WTC11 (cell line): Measurements from ENCODE around the gene METRN.

Experiments
- GABPB1 ChIP-seq: sonication (generic); formaldehyde crosslinking; IDR thresholded peaks from 2 replicates; pipeline ENCODE4 v1.8.1; 2023; ENCODE audit warnings: mild to moderate bottlenecking, missing genetic modification reagents
- NR2C2 ChIP-seq: sonication (generic); formaldehyde crosslinking; IDR thresholded peaks from 2 replicates; pipeline ENCODE4 v1.8.0; 2022; ENCODE audit warnings: mild to moderate bottlenecking, missing genetic modification reagents
- NR3C1 ChIP-seq: sonication (generic); formaldehyde crosslinking; conservative IDR thresholded peaks from 2 replicates; pipeline ENCODE4 v1.8.1; 2023; ENCODE audit warnings: low read depth, mild to moderate bottlenecking, missing genetic modification reagents
- RELA ChIP-seq: sonication (generic); formaldehyde crosslinking; IDR thresholded peaks from 2 replicates; pipeline ENCODE4 v1.8.1; 2022; ENCODE audit warnings: missing genetic modification reagents, mild to moderate bottlenecking, borderline replicate concordance
- SMAD3 ChIP-seq: sonication (generic); formaldehyde crosslinking; IDR thresholded peaks from 2 replicates; pipeline ENCODE4 v1.8.0; 2022; ENCODE audit warnings: missing genetic modification reagents, mild to moderate bottlenecking, borderline replicate concordance
- TEAD4 ChIP-seq: sonication (generic); formaldehyde crosslinking; IDR thresholded peaks from 2 replicates; pipeline ENCODE4 v1.8.0; 2022; ENCODE audit warnings: mild to moderate bottlenecking, missing genetic modification reagents
- TF ChIP-seq, protein P1 (sequence below): sonication (generic); formaldehyde crosslinking; conservative IDR thresholded peaks from 2 replicates; pipeline ENCODE4 v1.8.1; 2022; ENCODE audit warnings: mild to moderate bottlenecking, missing genetic modification reagents
- TF ChIP-seq, protein P2 (sequence below): fragments of 200-600 bp; IDR thresholded peaks from 2 replicates; pipeline ENCODE4 v1.8.0; 2022; ENCODE audit warnings: antibody characterized with exemption
- TF ChIP-seq, protein P3 (sequence below): sonication (generic); formaldehyde crosslinking; IDR thresholded peaks from 2 replicates; pipeline ENCODE4 v1.8.0; 2022; ENCODE audit warnings: mild to moderate bottlenecking, missing genetic modification reagents
- TF ChIP-seq, protein P4 (sequence below): fragments of 250-450 bp; sonication (Bioruptor Pico); IDR thresholded peaks from 2 replicates; pipeline ENCODE4 v2.1.2; 2022; ENCODE audit warnings: mild to moderate bottlenecking, moderate library complexity
- TF ChIP-seq, protein P5 (sequence below): sonication (generic); formaldehyde crosslinking; IDR thresholded peaks from 2 replicates; pipeline ENCODE4 v1.8.0; 2022; ENCODE audit warnings: mild to moderate bottlenecking, missing genetic modification reagents

GRCh38 chr16:683396-684070, 31.4 kb upstream of the METRN start:
- TF ChIP-seq, protein P1, sequence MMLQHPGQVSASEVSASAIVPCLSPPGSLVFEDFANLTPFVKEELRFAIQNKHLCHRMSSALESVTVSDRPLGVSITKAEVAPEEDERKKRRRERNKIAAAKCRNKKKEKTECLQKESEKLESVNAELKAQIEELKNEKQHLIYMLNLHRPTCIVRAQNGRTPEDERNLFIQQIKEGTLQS (CRISPR knock-in tag): no peak
- TF ChIP-seq GABPB1 (no peak), NR3C1 (CRISPR knock-in tag) (no peak), NR2C2 (CRISPR knock-in tag) (no peak), SMAD3 (no peak; the same call in 1 of the 2 replicates), TEAD4 (CRISPR knock-in tag) (no peak; the same call in 1 of the 2 replicates), RELA (CRISPR knock-in tag) (no peak)
- TF ChIP-seq, protein P2, sequence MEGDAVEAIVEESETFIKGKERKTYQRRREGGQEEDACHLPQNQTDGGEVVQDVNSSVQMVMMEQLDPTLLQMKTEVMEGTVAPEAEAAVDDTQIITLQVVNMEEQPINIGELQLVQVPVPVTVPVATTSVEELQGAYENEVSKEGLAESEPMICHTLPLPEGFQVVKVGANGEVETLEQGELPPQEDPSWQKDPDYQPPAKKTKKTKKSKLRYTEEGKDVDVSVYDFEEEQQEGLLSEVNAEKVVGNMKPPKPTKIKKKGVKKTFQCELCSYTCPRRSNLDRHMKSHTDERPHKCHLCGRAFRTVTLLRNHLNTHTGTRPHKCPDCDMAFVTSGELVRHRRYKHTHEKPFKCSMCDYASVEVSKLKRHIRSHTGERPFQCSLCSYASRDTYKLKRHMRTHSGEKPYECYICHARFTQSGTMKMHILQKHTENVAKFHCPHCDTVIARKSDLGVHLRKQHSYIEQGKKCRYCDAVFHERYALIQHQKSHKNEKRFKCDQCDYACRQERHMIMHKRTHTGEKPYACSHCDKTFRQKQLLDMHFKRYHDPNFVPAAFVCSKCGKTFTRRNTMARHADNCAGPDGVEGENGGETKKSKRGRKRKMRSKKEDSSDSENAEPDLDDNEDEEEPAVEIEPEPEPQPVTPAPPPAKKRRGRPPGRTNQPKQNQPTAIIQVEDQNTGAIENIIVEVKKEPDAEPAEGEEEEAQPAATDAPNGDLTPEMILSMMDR: no peak
- TF ChIP-seq, protein P3, sequence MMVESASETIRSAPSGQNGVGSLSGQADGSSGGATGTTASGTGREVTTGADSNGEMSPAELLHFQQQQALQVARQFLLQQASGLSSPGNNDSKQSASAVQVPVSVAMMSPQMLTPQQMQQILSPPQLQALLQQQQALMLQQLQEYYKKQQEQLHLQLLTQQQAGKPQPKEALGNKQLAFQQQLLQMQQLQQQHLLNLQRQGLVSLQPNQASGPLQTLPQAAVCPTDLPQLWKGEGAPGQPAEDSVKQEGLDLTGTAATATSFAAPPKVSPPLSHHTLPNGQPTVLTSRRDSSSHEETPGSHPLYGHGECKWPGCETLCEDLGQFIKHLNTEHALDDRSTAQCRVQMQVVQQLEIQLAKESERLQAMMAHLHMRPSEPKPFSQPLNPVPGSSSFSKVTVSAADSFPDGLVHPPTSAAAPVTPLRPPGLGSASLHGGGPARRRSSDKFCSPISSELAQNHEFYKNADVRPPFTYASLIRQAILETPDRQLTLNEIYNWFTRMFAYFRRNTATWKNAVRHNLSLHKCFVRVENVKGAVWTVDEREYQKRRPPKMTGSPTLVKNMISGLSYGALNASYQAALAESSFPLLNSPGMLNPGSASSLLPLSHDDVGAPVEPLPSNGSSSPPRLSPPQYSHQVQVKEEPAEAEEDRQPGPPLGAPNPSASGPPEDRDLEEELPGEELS (CRISPR knock-in tag): no peak
- TF ChIP-seq, protein P4, sequence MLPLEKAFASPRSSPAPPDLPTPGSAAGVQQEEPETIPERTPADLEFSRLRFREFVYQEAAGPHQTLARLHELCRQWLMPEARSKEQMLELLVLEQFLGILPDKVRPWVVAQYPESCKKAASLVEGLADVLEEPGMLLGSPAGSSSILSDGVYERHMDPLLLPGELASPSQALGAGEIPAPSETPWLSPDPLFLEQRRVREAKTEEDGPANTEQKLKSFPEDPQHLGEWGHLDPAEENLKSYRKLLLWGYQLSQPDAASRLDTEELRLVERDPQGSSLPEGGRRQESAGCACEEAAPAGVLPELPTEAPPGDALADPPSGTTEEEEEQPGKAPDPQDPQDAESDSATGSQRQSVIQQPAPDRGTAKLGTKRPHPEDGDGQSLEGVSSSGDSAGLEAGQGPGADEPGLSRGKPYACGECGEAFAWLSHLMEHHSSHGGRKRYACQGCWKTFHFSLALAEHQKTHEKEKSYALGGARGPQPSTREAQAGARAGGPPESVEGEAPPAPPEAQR (CRISPR knock-in tag): no peak
- TF ChIP-seq, protein P5, sequence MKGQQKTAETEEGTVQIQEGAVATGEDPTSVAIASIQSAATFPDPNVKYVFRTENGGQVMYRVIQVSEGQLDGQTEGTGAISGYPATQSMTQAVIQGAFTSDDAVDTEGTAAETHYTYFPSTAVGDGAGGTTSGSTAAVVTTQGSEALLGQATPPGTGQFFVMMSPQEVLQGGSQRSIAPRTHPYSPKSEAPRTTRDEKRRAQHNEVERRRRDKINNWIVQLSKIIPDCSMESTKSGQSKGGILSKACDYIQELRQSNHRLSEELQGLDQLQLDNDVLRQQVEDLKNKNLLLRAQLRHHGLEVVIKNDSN: no peak
